HepG2 (cell line): Measurements from ENCODE around the gene ACP1. TPM values are rescaled to one million over a fixed set of nuclear protein-coding genes. Genes with fewer than 3 reads are reported as not detected.
A peak's percentile ranks its signal among the peaks of the same experiment; 100 is the strongest.

Source experiments
- ATF5 ChIP-seq: sonication (generic); formaldehyde crosslinking; IDR thresholded peaks from 2 replicates; pipeline ENCODE4 v1.4.0; 2020; ENCODE audit warnings: mild to moderate bottlenecking, low read depth, missing genetic modification reagents
- FOXA3 ChIP-seq: IDR thresholded peaks from 2 replicates; pipeline ENCODE4 v1.6.1; 2016; ENCODE audit warnings: missing genetic modification reagents, missing compliant biosample characterization
- FOXP1 ChIP-seq, 2 experiments: fragments of 450-650 bp in 1 of 2; IDR thresholded peaks; 2 replicates each; pipeline ENCODE4 v1.6.1; 2017 to 2018; ENCODE audit warnings: antibody characterized with exemption in 1 of 2
- GATAD2A ChIP-seq: IDR thresholded peaks from 2 replicates; pipeline ENCODE4 v1.6.1; 2016
- HOXA7 ChIP-seq: sonication (generic); formaldehyde crosslinking; IDR thresholded peaks from 2 replicates; pipeline ENCODE4 v1.8.1; 2022; ENCODE audit warnings: mild to moderate bottlenecking, missing genetic modification reagents, moderate library complexity
- HOXA9 ChIP-seq: sonication (generic); formaldehyde crosslinking; IDR thresholded peaks from 2 replicates; pipeline ENCODE4 v1.8.1; 2022; ENCODE audit warnings: missing genetic modification reagents, mild to moderate bottlenecking, moderate library complexity, borderline replicate concordance
- MAX ChIP-seq: IDR thresholded peaks from 2 replicates; pipeline ENCODE4 v1.6.1; 2012; ENCODE audit warnings: inconsistent platforms
- NCOA1 ChIP-seq: sonication (generic); formaldehyde crosslinking; IDR thresholded peaks from 2 replicates; pipeline ENCODE4 v1.9.0; 2021; ENCODE audit warnings: missing genetic modification reagents
- NONO ChIP-seq, 2 experiments: fragments of 450-650 bp in 1 of 2; sonication (generic) in 1 of 2; formaldehyde crosslinking in 1 of 2; IDR thresholded peaks in 1 of 2; conservative IDR thresholded peaks in 1 of 2; 2 replicates each; pipeline versions ENCODE4 v1.6.1 to v1.8.0; 2017 to 2022; ENCODE audit warnings: mild to moderate bottlenecking in 1 of 2, missing genetic modification reagents in 1 of 2, moderate library complexity in 1 of 2
- RARA ChIP-seq: IDR thresholded peaks from 2 replicates; pipeline ENCODE4 v1.6.1; 2016; ENCODE audit warnings: missing genetic modification reagents, missing compliant biosample characterization
- ZEB1 ChIP-seq: IDR thresholded peaks from 2 replicates; pipeline ENCODE4 v1.6.1; 2012; ENCODE audit warnings: mild to moderate bottlenecking, low read depth, inconsistent platforms; ENCODE audit not compliant: insufficient replicate concordance
- ZNF12 ChIP-seq: sonication (generic); formaldehyde crosslinking; IDR thresholded peaks from 2 replicates; pipeline ENCODE4 v1.5.0; 2020; ENCODE audit warnings: missing genetic modification reagents
- ZNF136 ChIP-seq: sonication (generic); formaldehyde crosslinking; IDR thresholded peaks from 2 replicates; pipeline ENCODE4 v1.8.1; 2022; ENCODE audit warnings: low read depth, mild to moderate bottlenecking, moderate library complexity, missing genetic modification reagents
- ZNF329 ChIP-seq: sonication (generic); formaldehyde crosslinking; IDR thresholded peaks from 2 replicates; pipeline ENCODE4 v1.9.0; 2021; ENCODE audit warnings: low read depth, mild to moderate bottlenecking, missing genetic modification reagents
- ZNF549 ChIP-seq: sonication (generic); formaldehyde crosslinking; IDR thresholded peaks from 2 replicates; pipeline ENCODE4 v1.5.0; 2020; ENCODE audit warnings: missing genetic modification reagents
- ZNF558 ChIP-seq: sonication (generic); formaldehyde crosslinking; IDR thresholded peaks from 2 replicates; pipeline ENCODE4 v1.9.0; 2022; ENCODE audit warnings: mild to moderate bottlenecking, missing genetic modification reagents, borderline replicate concordance
- ZNF605 ChIP-seq: sonication (generic); formaldehyde crosslinking; IDR thresholded peaks from 2 replicates; pipeline ENCODE4 v1.8.0; 2022; ENCODE audit warnings: mild to moderate bottlenecking, missing genetic modification reagents
- ZNF713 ChIP-seq: sonication (generic); formaldehyde crosslinking; IDR thresholded peaks from 2 replicates; pipeline ENCODE4 v1.4.0; 2020; ENCODE audit warnings: mild to moderate bottlenecking, missing genetic modification reagents
- ZNF839 ChIP-seq: sonication (generic); formaldehyde crosslinking; IDR thresholded peaks from 2 replicates; pipeline ENCODE4 v1.4.0; 2020; ENCODE audit warnings: missing genetic modification reagents, mild to moderate bottlenecking, borderline replicate concordance
- ZSCAN21 ChIP-seq: sonication (generic); formaldehyde crosslinking; IDR thresholded peaks from 2 replicates; pipeline ENCODE4 v1.8.0; 2022; ENCODE audit warnings: mild to moderate bottlenecking, missing genetic modification reagents, moderate library complexity, borderline replicate concordance
- polyA plus RNA-seq, 8 experiments: library from polyadenylated mRNA; depleted of rRNA in 3 of 8; stranded (reverse) in 7 of 8; unstranded in 1 of 8; fragments of >200 nt; fragmentation: Illumina TruSeq in 4 of 8; extraction: Trizol in 4 of 8; gene quantifications; 2 replicates each; pipeline versions ENCODE4 v1.2.1 to v1.2.3, GENCODE V29; 2011 to 2016; ENCODE audit warnings: low read depth in 4 of 8, missing spikeins in 1 of 8, mixed read lengths in 1 of 8; ENCODE audit not compliant: insufficient read depth in 1 of 8
- total RNA-seq, 5 experiments: library from RNA; depleted of rRNA; stranded (reverse); fragments of >200 nt; fragmentation: Illumina TruSeq; extraction: Trizol; gene quantifications; 2 replicates each; pipeline ENCODE4 v1.2.3, GENCODE V29; 2016; ENCODE audit warnings: low read depth in 1 of 5
- TF ChIP-seq, protein P1 (sequence below): sonication (generic); formaldehyde crosslinking; IDR thresholded peaks from 2 replicates; pipeline ENCODE4 v1.4.0; 2020; ENCODE audit warnings: missing genetic modification reagents
- TF ChIP-seq, protein P2 (sequence below): sonication (generic); formaldehyde crosslinking; IDR thresholded peaks from 2 replicates; pipeline ENCODE4 v1.4.0; 2020; ENCODE audit warnings: missing genetic modification reagents; ENCODE audit errors: not compliant biosample characterization
- TF ChIP-seq, protein P3 (sequence below): sonication (generic); formaldehyde crosslinking; IDR thresholded peaks from 2 replicates; pipeline ENCODE4 v1.8.0; 2022; ENCODE audit warnings: mild to moderate bottlenecking, missing genetic modification reagents; ENCODE audit not compliant: insufficient replicate concordance
- TF ChIP-seq, protein P4 (sequence below): sonication (generic); formaldehyde crosslinking; IDR thresholded peaks from 2 replicates; pipeline ENCODE4 v1.4.0; 2020; ENCODE audit warnings: mild to moderate bottlenecking, missing genetic modification reagents

Gene ACP1
- total and polyA plus RNA-seq, 2 of the 13 experiments (the other 11 are each of a cell fraction or from before 2014, with no cell fraction given): 246 to 348 TPM

GRCh38 chr2:258933-259332, 5.8 kb upstream of the ACP1 start (continued):
- no peak for TF ChIP-seq ZNF713 (CRISPR knock-in tag)
- TF ChIP-seq HOXA7 (CRISPR knock-in tag): no peak
- TF ChIP-seq, protein P1, sequence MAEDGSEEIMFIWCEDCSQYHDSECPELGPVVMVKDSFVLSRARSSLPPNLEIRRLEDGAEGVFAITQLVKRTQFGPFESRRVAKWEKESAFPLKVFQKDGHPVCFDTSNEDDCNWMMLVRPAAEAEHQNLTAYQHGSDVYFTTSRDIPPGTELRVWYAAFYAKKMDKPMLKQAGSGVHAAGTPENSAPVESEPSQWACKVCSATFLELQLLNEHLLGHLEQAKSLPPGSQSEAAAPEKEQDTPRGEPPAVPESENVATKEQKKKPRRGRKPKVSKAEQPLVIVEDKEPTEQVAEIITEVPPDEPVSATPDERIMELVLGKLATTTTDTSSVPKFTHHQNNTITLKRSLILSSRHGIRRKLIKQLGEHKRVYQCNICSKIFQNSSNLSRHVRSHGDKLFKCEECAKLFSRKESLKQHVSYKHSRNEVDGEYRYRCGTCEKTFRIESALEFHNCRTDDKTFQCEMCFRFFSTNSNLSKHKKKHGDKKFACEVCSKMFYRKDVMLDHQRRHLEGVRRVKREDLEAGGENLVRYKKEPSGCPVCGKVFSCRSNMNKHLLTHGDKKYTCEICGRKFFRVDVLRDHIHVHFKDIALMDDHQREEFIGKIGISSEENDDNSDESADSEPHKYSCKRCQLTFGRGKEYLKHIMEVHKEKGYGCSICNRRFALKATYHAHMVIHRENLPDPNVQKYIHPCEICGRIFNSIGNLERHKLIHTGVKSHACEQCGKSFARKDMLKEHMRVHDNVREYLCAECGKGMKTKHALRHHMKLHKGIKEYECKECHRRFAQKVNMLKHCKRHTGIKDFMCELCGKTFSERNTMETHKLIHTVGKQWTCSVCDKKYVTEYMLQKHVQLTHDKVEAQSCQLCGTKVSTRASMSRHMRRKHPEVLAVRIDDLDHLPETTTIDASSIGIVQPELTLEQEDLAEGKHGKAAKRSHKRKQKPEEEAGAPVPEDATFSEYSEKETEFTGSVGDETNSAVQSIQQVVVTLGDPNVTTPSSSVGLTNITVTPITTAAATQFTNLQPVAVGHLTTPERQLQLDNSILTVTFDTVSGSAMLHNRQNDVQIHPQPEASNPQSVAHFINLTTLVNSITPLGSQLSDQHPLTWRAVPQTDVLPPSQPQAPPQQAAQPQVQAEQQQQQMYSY (CRISPR knock-in tag): no peak
- TF ChIP-seq, protein P2, sequence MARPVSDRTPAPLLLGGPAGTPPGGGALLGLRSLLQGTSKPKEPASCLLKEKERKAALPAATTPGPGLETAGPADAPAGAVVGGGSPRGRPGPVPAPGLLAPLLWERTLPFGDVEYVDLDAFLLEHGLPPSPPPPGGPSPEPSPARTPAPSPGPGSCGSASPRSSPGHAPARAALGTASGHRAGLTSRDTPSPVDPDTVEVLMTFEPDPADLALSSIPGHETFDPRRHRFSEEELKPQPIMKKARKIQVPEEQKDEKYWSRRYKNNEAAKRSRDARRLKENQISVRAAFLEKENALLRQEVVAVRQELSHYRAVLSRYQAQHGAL (CRISPR knock-in tag): no peak
- TF ChIP-seq ZNF605 (CRISPR knock-in tag): peak; percentile 45; the same call in 1 of the 2 replicates
- no peak for TF ChIP-seq ZNF839
- no peak for TF ChIP-seq NCOA1 (CRISPR knock-in tag)
- TF ChIP-seq MAX: peak; percentile 81; the same call in 1 of the 2 replicates
- no peak for TF ChIP-seq ZNF329 (CRISPR knock-in tag)
- no peak for TF ChIP-seq ZEB1
- no peak for TF ChIP-seq HOXA9 (CRISPR knock-in tag)
- TF ChIP-seq GATAD2A: 0 out of 2 replicates have a peak, but pooled peaks have one; percentile 25
- TF ChIP-seq ZNF136 (CRISPR knock-in tag): no peak
- no peak for TF ChIP-seq ZNF558 (CRISPR knock-in tag)
- no peak for TF ChIP-seq FOXP1 (IDR thresholded peaks at IDR 0.05)
- no peak for TF ChIP-seq FOXP1 (CRISPR knock-in tag; IDR thresholded peaks at IDR 0.05)
- TF ChIP-seq, protein P3, sequence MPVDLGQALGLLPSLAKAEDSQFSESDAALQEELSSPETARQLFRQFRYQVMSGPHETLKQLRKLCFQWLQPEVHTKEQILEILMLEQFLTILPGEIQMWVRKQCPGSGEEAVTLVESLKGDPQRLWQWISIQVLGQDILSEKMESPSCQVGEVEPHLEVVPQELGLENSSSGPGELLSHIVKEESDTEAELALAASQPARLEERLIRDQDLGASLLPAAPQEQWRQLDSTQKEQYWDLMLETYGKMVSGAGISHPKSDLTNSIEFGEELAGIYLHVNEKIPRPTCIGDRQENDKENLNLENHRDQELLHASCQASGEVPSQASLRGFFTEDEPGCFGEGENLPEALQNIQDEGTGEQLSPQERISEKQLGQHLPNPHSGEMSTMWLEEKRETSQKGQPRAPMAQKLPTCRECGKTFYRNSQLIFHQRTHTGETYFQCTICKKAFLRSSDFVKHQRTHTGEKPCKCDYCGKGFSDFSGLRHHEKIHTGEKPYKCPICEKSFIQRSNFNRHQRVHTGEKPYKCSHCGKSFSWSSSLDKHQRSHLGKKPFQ: no peak
- TF ChIP-seq FOXA3 (CRISPR knock-in tag): 0 out of 2 replicates have a peak, but pooled peaks have one; percentile 18
- peak; percentile 56 for TF ChIP-seq RARA (CRISPR knock-in tag)
- no peak for TF ChIP-seq ZNF549 (CRISPR knock-in tag)
- TF ChIP-seq ZSCAN21 (CRISPR knock-in tag): no peak
- no peak for TF ChIP-seq ZNF12
- TF ChIP-seq NONO (IDR thresholded peaks at IDR 0.05): no peak
- TF ChIP-seq NONO (CRISPR knock-in tag; conservative IDR thresholded peaks at IDR 0.05): no peak
- no peak for TF ChIP-seq ATF5
- TF ChIP-seq, protein P4, sequence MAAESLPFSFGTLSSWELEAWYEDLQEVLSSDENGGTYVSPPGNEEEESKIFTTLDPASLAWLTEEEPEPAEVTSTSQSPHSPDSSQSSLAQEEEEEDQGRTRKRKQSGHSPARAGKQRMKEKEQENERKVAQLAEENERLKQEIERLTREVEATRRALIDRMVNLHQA (CRISPR knock-in tag): no peak
